H1 (cell line): ENCODE results near the gene GALNT6. TPM values are rescaled to one million over a fixed set of nuclear protein-coding genes. Genes with fewer than 3 reads are reported as not detected.

Source experiments
- ATF2 ChIP-seq: IDR thresholded peaks from 2 replicates; pipeline ENCODE4 v1.6.1; 2012; ENCODE audit warnings: low read length, inconsistent platforms
- BRCA1 ChIP-seq: IDR thresholded peaks from 2 replicates; pipeline ENCODE4 v1.6.1; 2012; ENCODE audit warnings: low read depth, low read length, improper control_type of control experiment
- EZH2 ChIP-seq: fragments of 200-600 bp; sonication (generic); IDR thresholded peaks from 2 replicates; pipeline ENCODE4 v1.7.1; 2012; ENCODE audit warnings: low read depth, mild to moderate bottlenecking, moderate library complexity, low read length, inconsistent platforms; ENCODE audit not compliant: severe bottlenecking
- NANOG ChIP-seq: IDR thresholded peaks from 2 replicates; pipeline ENCODE4 v1.6.1; 2011; ENCODE audit warnings: low read length, low read depth, mild to moderate bottlenecking, inconsistent platforms; ENCODE audit not compliant: insufficient read depth, poor library complexity, severe bottlenecking
- RXRA ChIP-seq: IDR thresholded peaks from 2 replicates; pipeline ENCODE4 v1.6.1; 2011; ENCODE audit warnings: low read depth, mild to moderate bottlenecking, low read length, moderate library complexity; ENCODE audit not compliant: insufficient read depth
- polyA plus RNA-seq, 7 experiments: library from polyadenylated mRNA; depleted of rRNA in 3 of 7; stranded (reverse) in 5 of 7; unstranded in 2 of 7; fragments of >200 nt in 5 of 7; fragments of 200-250 nt in 2 of 7; gene quantifications; 1 replicate in 5 of 7; 2 replicates in 1 of 7; 4 replicates in 1 of 7; pipeline versions ENCODE4 v1.2.1 to v1.2.3, GENCODE V29; 2011 to 2013; ENCODE audit warnings: missing spikeins in 2 of 7, mixed read lengths in 2 of 7
- total RNA-seq: library from RNA; stranded (reverse); fragmentation: NEBNext Ultra II Directional; extraction: Animal tissue kit (Norgen Biotek cat#: 25700); gene quantifications from 2 replicates; pipeline ENCODE4 v1.2.1, GENCODE V29; 2021

Gene GALNT6
- total and polyA plus RNA-seq, 2 of the 8 experiments (the other 6 are each of a cell fraction or from before 2014, with no cell fraction given), result 5.8 to 10.7 TPM

- TF ChIP-seq ATF2, result no peak
- no peak for TF ChIP-seq EZH2
- no peak for TF ChIP-seq BRCA1
- no peak for TF ChIP-seq RXRA
- TF ChIP-seq NANOG, result no peak
Measured at GRCh38 chr12:51323317-51323960, 67.8 kb downstream of the GALNT6 start (continued).
